LNCAP (cell line): ENCODE measurements around the gene ZNF770.

ENCODE experiments used
- CTCF ChIP-seq: fragments of 450-650 bp; IDR thresholded peaks from 2 replicates; pipeline ENCODE4 v1.5.1; 2017; ENCODE audit warnings: mild to moderate bottlenecking

The ZNF770 gene

GRCh38 chr15:34988027-34988902 lies at the start of gene ZNF770:
TSS of gene ZNF770 (minus strand) at chr15:34988287. CDS start at chr15:34983434, 4,853 bp downstream.
- no peak for TF ChIP-seq CTCF

GRCh38 chr15:35028235-35028984 lies 40.3 kb upstream of the ZNF770 start:
- TF ChIP-seq CTCF, result no peak

- no peak for TF ChIP-seq CTCF
These were observed 35.7 kb upstream of the ZNF770 start for GRCh38 chr15:35023804-35024203.

GRCh38 chr15:35020974-35021373 lies 32.9 kb upstream of the ZNF770 start:
- no peak for TF ChIP-seq CTCF

- TF ChIP-seq CTCF, result no peak
These were observed 31.6 kb upstream of the ZNF770 start for GRCh38 chr15:35019404-35020327.

GRCh38 chr15:35014241-35014640 lies 26.2 kb upstream of the ZNF770 start:
- TF ChIP-seq CTCF, result no peak

- no peak for TF ChIP-seq CTCF
These were observed 25.3 kb upstream of the ZNF770 start for GRCh38 chr15:35013370-35013769.
